ENCODE data around the gene GALNTL6.
A peak's percentile ranks its signal among the peaks of the same experiment; 100 is the strongest.

Gene GALNTL6

GRCh38 chr4:171812665-171813525 lies at the start of gene GALNTL6:
Gene GALNTL6 (plus strand): TSS chr4:171813404.
- no peak for DNase-seq

GRCh38 chr4:171765514-171765913 lies 47.7 kb upstream of the GALNTL6 start:
- DNase-seq: no peak

GRCh38 chr4:171774642-171775190 lies 38.5 kb upstream of the GALNTL6 start:
- no peak for DNase-seq

GRCh38 chr4:171779301-171779700 lies 33.9 kb upstream of the GALNTL6 start:
- DNase-seq: no peak

- DNase-seq: no peak
Measured at GRCh38 chr4:171785388-171785787, 27.8 kb upstream of the GALNTL6 start.

GRCh38 chr4:171793723-171794122 lies 19.5 kb upstream of the GALNTL6 start:
- peak; percentile 34 for DNase-seq

- DNase-seq: no peak
Measured at GRCh38 chr4:171794528-171794927, 18.7 kb upstream of the GALNTL6 start.

GRCh38 chr4:171809854-171810253 lies 3.4 kb upstream of the GALNTL6 start:
- DNase-seq: no peak

- no peak for DNase-seq
Measured at GRCh38 chr4:171812333-171812664, 905 bp upstream of the GALNTL6 start.

GRCh38 chr4:171813526-171814250 lies 484 bp downstream of the GALNTL6 start:
- DNase-seq: no peak

- no peak for DNase-seq
Measured at GRCh38 chr4:171814545-171814944, 1.3 kb downstream of the GALNTL6 start.

- no peak for DNase-seq
Measured at GRCh38 chr4:171817026-171817425, 3.8 kb downstream of the GALNTL6 start.

GRCh38 chr4:171834640-171835039 lies 21.4 kb downstream of the GALNTL6 start:
- no peak for DNase-seq

GRCh38 chr4:171843456-171843855 lies 30.3 kb downstream of the GALNTL6 start:
- DNase-seq: no peak

- peak; percentile 23 for DNase-seq
Measured at GRCh38 chr4:171846232-171846631, 33.0 kb downstream of the GALNTL6 start.

GRCh38 chr4:171846893-171847292 lies 33.7 kb downstream of the GALNTL6 start:
- DNase-seq: no peak

GRCh38 chr4:171847751-171848150 lies 34.5 kb downstream of the GALNTL6 start:
- DNase-seq: no peak

GRCh38 chr4:171849686-171850222 lies 36.5 kb downstream of the GALNTL6 start:
- no peak for DNase-seq

- DNase-seq: no peak
Measured at GRCh38 chr4:171851295-171851694, 38.1 kb downstream of the GALNTL6 start.

GRCh38 chr4:171857302-171858012 lies 44.3 kb downstream of the GALNTL6 start:
- DNase-seq: no peak

- DNase-seq: no peak
Measured at GRCh38 chr4:171875291-171875690, 62.1 kb downstream of the GALNTL6 start.

GRCh38 chr4:171876636-171877035 lies 63.4 kb downstream of the GALNTL6 start:
- no peak for DNase-seq

GRCh38 chr4:171880136-171880535 lies 66.9 kb downstream of the GALNTL6 start:
- no peak for DNase-seq

Measured in NCI-H1417 treated with DMSO at 0.1 percent for 48 hours (cell line).